Measurements from ENCODE around the gene PHF2. TPM values are rescaled to one million over a fixed set of nuclear protein-coding genes. Genes with fewer than 3 reads are reported as not detected.

PHF2 gene
- polyA plus RNA-seq, 3 donors = 0.40 to 16.0 (median 0.97) TPM

GRCh38 chr9:93552923-93553322 lies 23.5 kb upstream of the PHF2 start:
- intact Hi-C loops (cut with micrococcal nuclease) = no loop called here
- no peak overlapping the region for H3K4me3 Mint-ChIP-seq

GRCh38 chr9:93555370-93555769 lies 21.0 kb upstream of the PHF2 start:
- Histone ChIP-seq H3K36me3 (replicated peaks in 1 of 2; ENCODE audit: control insufficient read depth in 1 of 2, insufficient read depth in 2 of 2, low read length in 2 of 2) (peaks cover 80 to 98% of the 10 kb centered on the region in 2 donors), H3K27me3 (ENCODE audit: control insufficient read depth in 2 of 2, insufficient read depth in 2 of 2, low read length in 2 of 2) (no peaks in the 10 kb centered on the region), H3K4me2 (replicated peaks; ENCODE audit: extremely low read depth, low read length, poor library complexity, severe bottlenecking) (no peak overlapping the region), H2AFZ (ENCODE audit: insufficient read depth, low read depth, low read length, poor library complexity, severe bottlenecking) (no peak overlapping the region), H3K79me2 (ENCODE audit: insufficient read depth, low read length) (no peaks in the 10 kb centered on the region), H3K9me3 (replicated peaks in 1 of 2; ENCODE audit: control insufficient read depth in 1 of 2, insufficient read depth in 1 of 2, low read length in 2 of 2) (no peaks in the 10 kb centered on the region), H3K4me1 (ENCODE audit: control insufficient read depth in 1 of 2, insufficient read depth in 2 of 2, low read length in 2 of 2) (no peaks in the 10 kb centered on the region), H3K9ac (ENCODE audit: insufficient read depth, low read length, poor library complexity, severe bottlenecking) (no peak overlapping the region), H4K20me1 (ENCODE audit: insufficient read depth, low read length) (peaks cover 6% of the 10 kb centered on the region), H3K27ac (ENCODE audit: low read depth in 1 of 2, low read length in 2 of 2) (no peak overlapping the region), H3K4me3 (replicated peaks in 1 of 3; ENCODE audit: low read depth in 2 of 3, low read length in 3 of 3) (no peak overlapping the region)
- intact Hi-C loops (cut with micrococcal nuclease) = no loop called here
- WGBS (ENCODE audit: insufficient coverage) = 100% methylated on average over 1 of the region's 4 CpGs
- Mint-ChIP-seq H3K4me1 (peaks cover 2% of the 10 kb centered on the region), H3K36me3 (peaks cover 83 to 92% of the 10 kb centered on the region in 2 donors), H3K27me3 (ENCODE audit: low read depth in 3 of 3) (no peaks in the 10 kb centered on the region), H3K9me3 (peaks cover 0 to 2% (median 0%) of the 10 kb centered on the region in 7 donors), H3K4me3 (no peak overlapping the region), H3K27ac (no peak overlapping the region)
- TF ChIP-seq CTCF (IDR thresholded peaks at IDR 0.05) = no peak
- no peak for DNase-seq

More at GRCh38 chr9:93552923-93553322, 23.5 kb upstream of the PHF2 start:
- H3K4me1 ChIP-seq (ENCODE audit: control insufficient read depth in 1 of 2, insufficient read depth in 2 of 2, low read length in 2 of 2) = no peaks in the 10 kb centered on the region
- TF ChIP-seq CTCF (IDR thresholded peaks at IDR 0.05) = no peak
- H3K9me3 Mint-ChIP-seq = no peaks in the 10 kb centered on the region
- peak overlapping the region in 2 of 7 donors; percentile 42 to 52 for H3K27ac Mint-ChIP-seq
- peaks cover 2% of the 10 kb centered on the region for H3K4me1 Mint-ChIP-seq
- H3K9me3 ChIP-seq (replicated peaks in 1 of 2; ENCODE audit: control insufficient read depth in 1 of 2, insufficient read depth in 1 of 2, low read length in 2 of 2) = no peaks in the 10 kb centered on the region
- H3K36me3 ChIP-seq (replicated peaks in 1 of 2; ENCODE audit: control insufficient read depth in 1 of 2, insufficient read depth in 2 of 2, low read length in 2 of 2) = peaks cover 74 to 96% of the 10 kb centered on the region in 2 donors
- H2AFZ ChIP-seq (ENCODE audit: insufficient read depth, low read depth, low read length, poor library complexity, severe bottlenecking) = no peak overlapping the region
- no CpG with 5 or more reads among the region's 1 CpG for WGBS (ENCODE audit: insufficient coverage)
- H3K4me3 ChIP-seq (replicated peaks in 1 of 3; ENCODE audit: low read depth in 2 of 3, low read length in 3 of 3) = no peak overlapping the region
- no peak overlapping the region for H3K4me2 ChIP-seq (replicated peaks; ENCODE audit: extremely low read depth, low read length, poor library complexity, severe bottlenecking)
- H3K27me3 ChIP-seq (ENCODE audit: control insufficient read depth in 2 of 2, insufficient read depth in 2 of 2, low read length in 2 of 2) = no peaks in the 10 kb centered on the region
- H3K9ac ChIP-seq (ENCODE audit: insufficient read depth, low read length, poor library complexity, severe bottlenecking) = no peak overlapping the region
- H3K36me3 Mint-ChIP-seq = peaks cover 78 to 90% of the 10 kb centered on the region in 2 donors
- H3K79me2 ChIP-seq (ENCODE audit: insufficient read depth, low read length) = no peaks in the 10 kb centered on the region
- peak overlapping the region in 1 of 2 donors; percentile 9 for H3K27ac ChIP-seq (ENCODE audit: low read depth in 1 of 2, low read length in 2 of 2)
- H3K27me3 Mint-ChIP-seq (ENCODE audit: low read depth in 3 of 3) = no peaks in the 10 kb centered on the region
- no peak for DNase-seq
- H4K20me1 ChIP-seq (ENCODE audit: insufficient read depth, low read length) = peaks cover 10% of the 10 kb centered on the region

Measured in CD14-positive monocyte (primary cell).